HPDE6-E6E7 (cell line): Measurements from ENCODE around the gene MPZL2.

Source experiments
- DNase-seq: peaks from one replicate; pipeline ENCODE4 v3.0.0; 2011; ENCODE audit warnings: missing footprints; ENCODE audit errors: extremely low spot score

The MPZL2 gene

GRCh38 chr11:118221419-118221818 is 42.7 kb downstream of the MPZL2 start:
- DNase-seq: no peak

GRCh38 chr11:118219732-118220131 is 44.4 kb downstream of the MPZL2 start:
- DNase-seq: no peak

GRCh38 chr11:118219244-118219643 is 44.9 kb downstream of the MPZL2 start:
- DNase-seq: no peak

GRCh38 chr11:118217575-118217974 is 46.5 kb downstream of the MPZL2 start:
- no peak for DNase-seq

GRCh38 chr11:118216621-118217481 is 47.2 kb downstream of the MPZL2 start:
- DNase-seq: no peak

- DNase-seq: no peak
Measured at GRCh38 chr11:118215765-118216164, 48.3 kb downstream of the MPZL2 start.

- DNase-seq: no peak
Measured at GRCh38 chr11:118215262-118215661, 48.8 kb downstream of the MPZL2 start.

- DNase-seq: no peak
Measured at GRCh38 chr11:118214210-118214914, 49.7 kb downstream of the MPZL2 start.

- DNase-seq: no peak
Measured at GRCh38 chr11:118213781-118214180, 50.3 kb downstream of the MPZL2 start.

- no peak for DNase-seq
Measured at GRCh38 chr11:118213201-118213600, 50.9 kb downstream of the MPZL2 start.

GRCh38 chr11:118212781-118213191 is 51.3 kb downstream of the MPZL2 start:
- DNase-seq: no peak

GRCh38 chr11:118212131-118212725 is 51.9 kb downstream of the MPZL2 start:
- no peak for DNase-seq

- DNase-seq: no peak
Measured at GRCh38 chr11:118211006-118211405, 53.1 kb downstream of the MPZL2 start.

- no peak for DNase-seq
Measured at GRCh38 chr11:118210323-118210722, 53.8 kb downstream of the MPZL2 start.

GRCh38 chr11:118209033-118209432 is 55.1 kb downstream of the MPZL2 start:
- DNase-seq: no peak

- no peak for DNase-seq
Measured at GRCh38 chr11:118207079-118207478, 57.0 kb downstream of the MPZL2 start.

- DNase-seq: no peak
Measured at GRCh38 chr11:118206391-118207031, 57.6 kb downstream of the MPZL2 start.

GRCh38 chr11:118205606-118206378 is 58.3 kb downstream of the MPZL2 start:
- no peak for DNase-seq
